GM13976 (cell line): Measurements from ENCODE around the gene UBE2E1.
"Not testable (repeated sequence)": the region's sequence is repeated elsewhere in the genome, so short reads cannot be mapped to it uniquely, and the experiment has no call there.

Source experiments
- DNase-seq: peaks from one replicate; pipeline ENCODE4 v3.0.0; 2012; ENCODE audit warnings: low spot score
- in situ Hi-C: fragments of 300-500 bp; cut with MboI; formaldehyde crosslinking; loops from one replicate; pipeline ENCODE4 v1.12.0; 2022; ENCODE audit warnings: low sequenced_read_pairs, mixed read lengths, inconsistent platforms; ENCODE audit not compliant: unreplicated experiment
- TF ChIP-seq, protein P1 (sequence below): IDR thresholded peaks from 2 replicates; pipeline ENCODE4 v1.5.1; 2012; ENCODE audit warnings: borderline replicate concordance, mild to moderate bottlenecking; ENCODE audit not compliant: insufficient read depth; ENCODE audit errors: extremely low read depth, missing control alignments, control extremely low read depth

The UBE2E1 gene

DNA sequence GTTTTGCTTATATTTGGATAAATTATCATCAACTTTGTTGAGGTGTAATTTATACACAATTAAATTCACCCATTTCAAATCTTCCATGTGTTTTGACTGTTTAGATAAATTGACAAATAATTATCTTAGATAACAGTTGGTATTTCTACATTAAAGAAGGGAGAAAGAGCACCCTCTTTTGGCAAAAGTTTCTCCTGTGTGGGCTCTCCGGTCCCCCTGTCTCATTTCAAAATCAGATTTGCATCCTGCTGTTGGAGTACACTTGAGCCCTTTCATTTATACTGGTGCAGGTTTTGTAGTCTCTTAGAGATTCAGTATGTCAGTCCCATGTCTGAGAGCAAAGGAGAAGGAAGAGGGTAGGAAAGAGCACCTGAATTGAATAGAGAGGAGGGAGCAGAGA is 61.6 kb downstream of the UBE2E1 start:
- no peak for DNase-seq
- in situ Hi-C loops = no loop called here
- TF ChIP-seq, protein P1, sequence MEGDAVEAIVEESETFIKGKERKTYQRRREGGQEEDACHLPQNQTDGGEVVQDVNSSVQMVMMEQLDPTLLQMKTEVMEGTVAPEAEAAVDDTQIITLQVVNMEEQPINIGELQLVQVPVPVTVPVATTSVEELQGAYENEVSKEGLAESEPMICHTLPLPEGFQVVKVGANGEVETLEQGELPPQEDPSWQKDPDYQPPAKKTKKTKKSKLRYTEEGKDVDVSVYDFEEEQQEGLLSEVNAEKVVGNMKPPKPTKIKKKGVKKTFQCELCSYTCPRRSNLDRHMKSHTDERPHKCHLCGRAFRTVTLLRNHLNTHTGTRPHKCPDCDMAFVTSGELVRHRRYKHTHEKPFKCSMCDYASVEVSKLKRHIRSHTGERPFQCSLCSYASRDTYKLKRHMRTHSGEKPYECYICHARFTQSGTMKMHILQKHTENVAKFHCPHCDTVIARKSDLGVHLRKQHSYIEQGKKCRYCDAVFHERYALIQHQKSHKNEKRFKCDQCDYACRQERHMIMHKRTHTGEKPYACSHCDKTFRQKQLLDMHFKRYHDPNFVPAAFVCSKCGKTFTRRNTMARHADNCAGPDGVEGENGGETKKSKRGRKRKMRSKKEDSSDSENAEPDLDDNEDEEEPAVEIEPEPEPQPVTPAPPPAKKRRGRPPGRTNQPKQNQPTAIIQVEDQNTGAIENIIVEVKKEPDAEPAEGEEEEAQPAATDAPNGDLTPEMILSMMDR = peak; percentile 21

DNA sequence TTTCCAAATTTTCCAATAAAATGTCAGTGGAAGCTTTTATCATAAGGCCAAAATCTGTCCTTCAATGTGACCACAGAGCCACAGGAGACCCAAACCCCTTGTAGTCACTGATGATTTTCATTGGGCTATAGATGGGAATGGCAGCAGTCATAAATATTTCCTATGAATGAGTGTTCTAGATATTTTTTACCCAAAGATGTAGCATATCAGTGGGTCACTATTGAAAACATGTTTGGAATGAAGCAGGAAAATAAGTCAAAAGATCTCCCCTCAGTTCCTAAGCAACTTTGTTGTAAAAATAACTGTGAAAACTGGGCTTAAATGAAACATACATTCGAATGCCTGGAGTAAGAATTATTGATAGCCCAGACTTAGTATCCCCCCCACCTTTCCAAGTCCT is 62.1 kb downstream of the UBE2E1 start:
- in situ Hi-C loops = no loop called here
- TF ChIP-seq, protein P1 = no peak
- no peak for DNase-seq

DNA sequence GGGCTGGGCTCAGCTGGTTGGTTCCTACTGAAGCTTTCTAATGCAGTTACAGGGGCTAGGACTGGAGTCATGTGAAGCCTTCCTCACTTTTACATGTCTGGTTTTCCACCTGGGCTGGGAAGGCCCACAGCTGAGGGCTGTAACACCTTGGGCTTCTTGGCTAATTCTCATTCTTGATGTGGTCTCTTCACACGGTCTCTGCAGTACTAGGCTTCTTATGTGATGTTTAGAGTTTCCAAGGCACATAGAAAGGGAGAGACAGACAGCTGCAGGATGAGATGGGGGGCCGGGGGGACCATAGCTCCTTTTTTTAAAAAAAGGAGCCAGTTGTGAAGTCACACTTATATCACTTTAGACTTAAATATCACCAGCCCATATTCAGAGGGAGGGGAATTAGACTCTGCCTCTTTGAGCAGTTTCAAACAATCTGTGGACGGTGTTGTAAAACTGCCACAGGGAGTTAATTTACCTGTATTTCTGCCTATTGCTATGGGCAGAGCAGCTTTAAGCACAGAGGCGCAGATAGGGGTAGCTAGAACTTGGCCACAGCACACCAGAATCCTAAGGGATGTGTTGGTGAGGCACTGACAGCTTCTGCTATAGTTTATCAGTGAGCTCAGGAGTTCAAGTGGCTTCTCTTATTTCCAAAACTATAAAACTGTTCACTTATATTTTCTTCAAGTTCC is 64.4 kb downstream of the UBE2E1 start:
- no peak for DNase-seq
- in situ Hi-C loops = no loop called here
- TF ChIP-seq, protein P1 = no peak

DNA sequence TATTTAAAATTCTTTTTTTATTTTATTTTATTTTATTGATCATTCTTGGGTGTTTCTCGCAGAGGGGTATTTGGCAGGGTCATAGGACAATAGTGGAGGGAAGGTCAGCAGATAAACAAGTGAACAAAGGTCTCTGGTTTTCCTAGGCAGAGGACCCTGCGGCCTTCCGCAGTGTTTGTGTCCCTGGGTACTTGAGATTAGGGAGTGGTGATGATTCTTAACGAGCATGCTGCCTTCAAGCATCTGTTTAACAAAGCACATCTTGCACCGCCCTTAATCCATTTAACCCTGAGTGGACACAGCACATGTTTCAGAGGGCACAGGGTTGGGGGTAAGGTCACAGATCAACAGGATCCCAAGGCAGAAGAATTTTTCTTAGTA is 64.9 kb downstream of the UBE2E1 start:
- in situ Hi-C loops, DNase-seq: not testable (repeated sequence)

DNA sequence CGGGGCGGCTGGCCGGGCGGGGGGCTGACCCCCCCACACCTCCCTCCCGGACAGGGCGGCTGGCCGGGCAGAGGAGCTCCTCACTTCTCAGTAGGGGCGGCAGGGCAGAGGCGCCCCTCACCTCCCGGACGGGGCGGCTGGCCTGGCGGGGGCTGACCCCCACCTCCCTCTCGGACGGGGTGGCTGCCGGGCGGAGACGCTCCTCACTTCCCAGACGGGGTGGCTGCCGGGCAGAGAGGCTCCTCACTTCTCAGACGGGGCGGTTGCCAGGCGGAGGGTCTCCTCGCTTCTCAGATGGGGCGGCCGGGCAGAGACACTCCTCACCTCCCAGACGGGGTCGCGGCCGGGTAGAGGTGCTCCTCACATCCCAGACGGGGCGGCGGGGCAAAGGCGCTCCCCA is 65.6 kb downstream of the UBE2E1 start:
- DNase-seq, in situ Hi-C loops: not testable (repeated sequence)

DNA sequence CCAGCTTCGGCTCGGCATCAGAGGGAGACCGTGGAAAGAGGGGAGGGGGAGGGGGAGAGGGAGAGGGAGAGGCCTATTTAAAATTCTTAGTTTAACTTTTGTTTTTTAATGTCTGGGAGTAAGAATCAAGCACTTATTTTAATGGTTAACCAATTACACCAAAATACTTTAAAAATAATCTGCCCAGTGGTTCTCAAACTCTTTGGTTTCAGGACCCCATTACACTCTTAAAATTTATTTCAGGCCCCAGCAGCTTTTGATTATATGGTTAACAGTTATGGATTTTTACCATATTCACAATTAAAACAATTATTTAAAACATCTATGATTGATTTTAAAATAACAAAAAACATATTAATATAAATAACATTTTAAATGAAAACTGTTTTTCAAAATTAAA is 66.6 kb downstream of the UBE2E1 start:
- in situ Hi-C loops = no loop called here

DNA sequence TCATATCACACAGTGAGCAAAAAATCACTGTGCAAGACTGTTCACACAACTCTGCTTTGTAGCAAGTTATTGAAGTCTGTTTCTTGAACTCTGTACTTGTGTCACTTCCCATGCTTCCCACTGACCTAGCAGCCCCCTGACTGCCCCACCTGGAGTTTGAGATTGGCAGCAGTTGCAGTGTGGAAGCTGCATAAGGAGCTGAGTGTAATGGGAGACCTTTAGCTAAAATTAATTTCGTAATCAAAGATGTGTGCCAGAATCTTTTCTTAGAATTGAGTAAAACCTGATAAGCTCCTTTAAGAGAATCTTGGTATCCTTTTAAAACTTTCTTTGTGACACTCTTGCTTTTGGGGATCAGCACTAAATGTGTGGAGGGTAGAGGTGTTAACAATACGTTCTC is 68.2 kb downstream of the UBE2E1 start:
- no peak for DNase-seq
- in situ Hi-C loops = no loop called here
- TF ChIP-seq, protein P1 = no peak

More for the DNA sequence above, 66.6 kb downstream of the UBE2E1 start:
- TF ChIP-seq, protein P1 = no peak
- DNase-seq = no peak
